NCI-H2196 (cell line): ENCODE results near the gene HTR3A.

Experiments used
- DNase-seq: peaks from one replicate; lab custom pipeline; 2025; ENCODE audit not compliant: unreplicated experiment; lab: John Stamatoyannopoulos, UW

HTR3A gene

GRCh38 chr11:114016986-114017385 is 42.1 kb downstream of the HTR3A start:
- DNase-seq, result no peak

GRCh38 chr11:114017723-114018122 is 42.8 kb downstream of the HTR3A start:
- no peak for DNase-seq

GRCh38 chr11:114019046-114019445 is 44.1 kb downstream of the HTR3A start:
- DNase-seq, result no peak

- DNase-seq, result no peak
Measured at GRCh38 chr11:114019574-114019973, 44.7 kb downstream of the HTR3A start.

GRCh38 chr11:114025329-114025907 is 50.5 kb downstream of the HTR3A start:
- DNase-seq, result no peak

GRCh38 chr11:114026355-114026754 is 51.4 kb downstream of the HTR3A start:
- no peak for DNase-seq

- no peak for DNase-seq
Measured at GRCh38 chr11:114027391-114027790, 52.5 kb downstream of the HTR3A start.

- DNase-seq, result no peak
Measured at GRCh38 chr11:114027926-114028325, 53.0 kb downstream of the HTR3A start.

- no peak for DNase-seq
Measured at GRCh38 chr11:114031246-114031966, 56.5 kb downstream of the HTR3A start.

GRCh38 chr11:114031967-114032320 is 57.0 kb downstream of the HTR3A start:
- no peak for DNase-seq

- DNase-seq, result no peak
Measured at GRCh38 chr11:114033066-114033465, 58.2 kb downstream of the HTR3A start.

GRCh38 chr11:114033572-114033971 is 58.7 kb downstream of the HTR3A start:
- DNase-seq, result no peak

GRCh38 chr11:114034956-114035355 is 60.0 kb downstream of the HTR3A start:
- no peak for DNase-seq

- peak; percentile 80 for DNase-seq
Measured at GRCh38 chr11:114036147-114036811, 61.4 kb downstream of the HTR3A start.

GRCh38 chr11:114036958-114037357 is 62.0 kb downstream of the HTR3A start:
- DNase-seq, result no peak

GRCh38 chr11:114039551-114039950 is 64.6 kb downstream of the HTR3A start:
- no peak for DNase-seq
